ENCODE data around the gene KCNJ12. TPM values are rescaled to one million over a fixed set of nuclear protein-coding genes. Genes with fewer than 3 reads are reported as not detected.
"Not testable (repeated sequence)": the region's sequence is repeated elsewhere in the genome, so short reads cannot be mapped to it uniquely, and the experiment has no call there.

KCNJ12 gene
- total RNA-seq, 4 donors from 2014 or later = 1.5 to 3.2 (median 2.5) TPM

- not testable (repeated sequence) for ATAC-seq (ENCODE audit: low FRiP score)
These were observed 34.9 kb downstream of the KCNJ12 start for GRCh38 chr17:21410906-21411678.

GRCh38 chr17:21411679-21412205 lies 35.6 kb downstream of the KCNJ12 start:
- not testable (repeated sequence) for ATAC-seq (ENCODE audit: low FRiP score); DNase-seq (ENCODE audit: low spot score)

More at GRCh38 chr17:21410906-21411678, 34.9 kb downstream of the KCNJ12 start:
- DNase-seq (ENCODE audit: low spot score) = not testable (repeated sequence)

- DNase-seq (ENCODE audit: low spot score); ATAC-seq (ENCODE audit: low FRiP score): not testable (repeated sequence)
These were observed 36.1 kb downstream of the KCNJ12 start for GRCh38 chr17:21412207-21412681.

GRCh38 chr17:21413570-21414279 lies 37.6 kb downstream of the KCNJ12 start:
- not testable (repeated sequence) for DNase-seq (ENCODE audit: low spot score); ATAC-seq (ENCODE audit: low FRiP score)

GRCh38 chr17:21414616-21415015 lies 38.5 kb downstream of the KCNJ12 start:
- DNase-seq (ENCODE audit: low spot score); ATAC-seq (ENCODE audit: low FRiP score): not testable (repeated sequence)

GRCh38 chr17:21415166-21415990 lies 39.2 kb downstream of the KCNJ12 start:
- not testable (repeated sequence) for DNase-seq (ENCODE audit: low spot score); ATAC-seq (ENCODE audit: low FRiP score)

GRCh38 chr17:21416471-21416981 lies 40.4 kb downstream of the KCNJ12 start:
- ATAC-seq (ENCODE audit: low FRiP score); DNase-seq (ENCODE audit: low spot score): not testable (repeated sequence)

GRCh38 chr17:21417349-21417748 lies 41.2 kb downstream of the KCNJ12 start:
- DNase-seq (ENCODE audit: low spot score); ATAC-seq (ENCODE audit: low FRiP score): not testable (repeated sequence)

GRCh38 chr17:21417921-21418320 lies 41.8 kb downstream of the KCNJ12 start:
- ATAC-seq (ENCODE audit: low FRiP score) (no peak), DNase-seq (ENCODE audit: low spot score) (no peak)
- no peak for TF ChIP-seq CTCF (IDR thresholded peaks at IDR 0.05)

GRCh38 chr17:21418446-21419298 lies 42.5 kb downstream of the KCNJ12 start:
- ATAC-seq (ENCODE audit: low FRiP score) (no peak), DNase-seq (ENCODE audit: low spot score) (no peak)

More at GRCh38 chr17:21418446-21419298, 42.5 kb downstream of the KCNJ12 start:
- TF ChIP-seq CTCF (IDR thresholded peaks at IDR 0.05) = no peak
